Omental fat pad (tissue), 4 donors: ENCODE measurements around the gene KCTD16. TPM values are rescaled to one million over a fixed set of nuclear protein-coding genes. Genes with fewer than 3 reads are reported as not detected.

ENCODE experiments used
- ATAC-seq: fragments of 150-250 bp; one replicate; pipeline ENCODE4 v1.9.1; 2016; ENCODE audit warnings: mild to moderate bottlenecking, moderate library complexity; ENCODE audit not compliant: low FRiP score
- DNase-seq: peaks from one replicate; pipeline ENCODE4 v3.0.0-alpha.2; 2019; ENCODE audit warnings: low spot score
- total RNA-seq, 4 donors: library from RNA; depleted of rRNA; stranded (reverse); fragments of >200 nt; gene quantifications; one replicate each; pipeline ENCODE4 v1.1.0, GENCODE V29; 2016
- TF ChIP-seq, protein P1 (sequence below), 3 donors: fragments of 450-650 bp; IDR thresholded peaks; one replicate each; pipeline ENCODE4 v1.5.1; 2016 to 2017; ENCODE audit warnings: antibody characterized with exemption in 3 of 3, mild to moderate bottlenecking in 3 of 3, moderate library complexity in 2 of 3

KCTD16 gene
- total RNA-seq, 4 donors from 2014 or later: 0.09 to 0.19 (median 0.16) TPM; not detected in 1

DNA sequence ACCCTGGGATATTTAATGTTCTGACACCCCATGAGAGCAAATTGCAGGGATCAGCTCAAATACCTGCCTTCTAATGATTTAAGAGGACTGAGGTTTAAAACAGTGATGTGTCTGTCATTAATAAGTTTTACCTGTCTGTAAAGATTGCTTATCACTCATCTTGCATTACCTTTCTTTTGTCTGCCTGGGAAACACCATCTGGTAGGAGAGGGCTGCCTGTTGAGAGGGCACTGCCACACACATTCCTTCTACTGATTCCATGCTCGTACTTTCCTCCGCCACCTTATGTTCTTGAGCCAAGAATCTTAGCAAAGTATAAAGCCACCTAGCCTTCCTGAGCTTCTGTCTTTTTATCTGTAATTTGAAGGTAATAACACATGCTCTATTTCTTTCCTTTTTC lies 118.6 kb downstream of the KCTD16 start:
- ATAC-seq: no peak
- TF ChIP-seq, protein P1, sequence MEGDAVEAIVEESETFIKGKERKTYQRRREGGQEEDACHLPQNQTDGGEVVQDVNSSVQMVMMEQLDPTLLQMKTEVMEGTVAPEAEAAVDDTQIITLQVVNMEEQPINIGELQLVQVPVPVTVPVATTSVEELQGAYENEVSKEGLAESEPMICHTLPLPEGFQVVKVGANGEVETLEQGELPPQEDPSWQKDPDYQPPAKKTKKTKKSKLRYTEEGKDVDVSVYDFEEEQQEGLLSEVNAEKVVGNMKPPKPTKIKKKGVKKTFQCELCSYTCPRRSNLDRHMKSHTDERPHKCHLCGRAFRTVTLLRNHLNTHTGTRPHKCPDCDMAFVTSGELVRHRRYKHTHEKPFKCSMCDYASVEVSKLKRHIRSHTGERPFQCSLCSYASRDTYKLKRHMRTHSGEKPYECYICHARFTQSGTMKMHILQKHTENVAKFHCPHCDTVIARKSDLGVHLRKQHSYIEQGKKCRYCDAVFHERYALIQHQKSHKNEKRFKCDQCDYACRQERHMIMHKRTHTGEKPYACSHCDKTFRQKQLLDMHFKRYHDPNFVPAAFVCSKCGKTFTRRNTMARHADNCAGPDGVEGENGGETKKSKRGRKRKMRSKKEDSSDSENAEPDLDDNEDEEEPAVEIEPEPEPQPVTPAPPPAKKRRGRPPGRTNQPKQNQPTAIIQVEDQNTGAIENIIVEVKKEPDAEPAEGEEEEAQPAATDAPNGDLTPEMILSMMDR (IDR thresholded peaks at IDR 0.05): no peak
- DNase-seq: no peak

- DNase-seq: no peak
- no peak for ATAC-seq
- TF ChIP-seq, protein P1 (IDR thresholded peaks at IDR 0.05): no peak
Measured at GRCh38 chr5:144292029-144292428, 121.4 kb downstream of the KCTD16 start.

- ATAC-seq: no peak
- TF ChIP-seq, protein P1 (IDR thresholded peaks at IDR 0.05): no peak
- DNase-seq: no peak
Measured at GRCh38 chr5:144295284-144295683, 124.6 kb downstream of the KCTD16 start.

DNA sequence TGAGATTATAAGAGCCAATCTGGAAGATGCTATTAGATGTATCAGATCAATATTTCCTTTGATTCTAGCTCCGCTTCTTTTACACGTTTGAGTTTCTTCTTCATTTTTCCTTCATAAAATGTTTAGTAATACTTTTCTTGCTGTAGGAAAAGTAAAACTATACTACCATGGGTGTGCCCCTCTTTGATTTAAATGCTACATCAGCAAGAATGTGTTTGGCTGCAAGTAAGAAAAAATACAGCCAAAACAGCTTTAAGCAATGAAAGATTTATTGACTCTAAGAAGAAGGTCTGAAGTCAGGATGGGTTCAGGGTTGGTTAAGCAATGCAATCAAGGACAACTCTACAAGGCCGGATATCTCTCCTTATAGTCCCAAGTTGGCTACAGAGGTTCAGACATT lies 126.4 kb downstream of the KCTD16 start:
- TF ChIP-seq, protein P1 (IDR thresholded peaks at IDR 0.05): no peak
- ATAC-seq (no peak), DNase-seq (no peak)

- TF ChIP-seq, protein P1 (IDR thresholded peaks at IDR 0.05): no peak
- DNase-seq: no peak
- no peak for ATAC-seq
Measured at GRCh38 chr5:144298658-144299057, 128.0 kb downstream of the KCTD16 start.

- TF ChIP-seq, protein P1 (IDR thresholded peaks at IDR 0.05): no peak
- ATAC-seq (no peak), DNase-seq (no peak)
Measured at GRCh38 chr5:144304688-144305087, 134.0 kb downstream of the KCTD16 start.

GRCh38 chr5:144307736-144308135 lies 137.1 kb downstream of the KCTD16 start:
- TF ChIP-seq, protein P1 (IDR thresholded peaks at IDR 0.05): no peak
- DNase-seq (no peak), ATAC-seq (no peak)
